Body of pancreas (tissue), 4 donors: ENCODE results near the gene YJU2. TPM values are rescaled to one million over a fixed set of nuclear protein-coding genes. Genes with fewer than 3 reads are reported as not detected.

Experiments used
- ATAC-seq: fragments of 150-250 bp; one replicate; pipeline ENCODE4 v1.9.1; 2016
- DNase-seq, 4 donors: peaks; one replicate each; pipeline ENCODE4 v3.0.0-alpha.2; 2019
- H3K27ac ChIP-seq, 4 donors: fragments of 200-600 bp; sonication (generic); 1 replicate in 3 of 4; 2 replicates in 1 of 4; pipeline versions ENCODE4 v1.5.1 to v1.6.1; 2016 to 2019; ENCODE audit warnings: mild to moderate bottlenecking in 1 of 4, mixed read lengths in 1 of 4, moderate library complexity in 1 of 4
- H3K27me3 ChIP-seq, 2 donors: fragments of 200-600 bp; sonication (generic); one replicate each; pipeline ENCODE4 v1.6.0; 2016; ENCODE audit warnings: mild to moderate bottlenecking in 1 of 2
- H3K36me3 ChIP-seq, 2 donors: fragments of 200-600 bp; sonication (generic); replicated peaks in 1 of 2; 2 replicates each; pipeline ENCODE4 v1.5.1; 2016; ENCODE audit warnings: low read depth in 2 of 2; ENCODE audit not compliant: insufficient read depth in 1 of 2
- H3K4me1 ChIP-seq: fragments of 200-600 bp; sonication (generic); one replicate; pipeline ENCODE4 v1.6.0; 2016
- H3K4me3 ChIP-seq, 2 donors: fragments of 200-600 bp; sonication (generic); 1 replicate in 1 of 2; 2 replicates in 1 of 2; pipeline ENCODE4 v1.5.1; 2016 to 2019
- H3K9me3 ChIP-seq, 3 donors: fragments of 200-600 bp; sonication (generic); 1 replicate in 2 of 3; 2 replicates in 1 of 3; pipeline ENCODE4 v1.5.1; 2016
- CTCF ChIP-seq, 7 experiments: fragments of 450-650 bp in 4 of 7; fragments of 200-600 bp in 3 of 7; sonication (generic) in 3 of 7; IDR thresholded peaks; one replicate each; pipeline ENCODE4 v1.5.1; 2016 to 2019; ENCODE audit warnings: antibody characterized with exemption in 7 of 7
- POLR2A ChIP-seq, 3 donors: fragments of 450-650 bp; IDR thresholded peaks; one replicate each; pipeline ENCODE4 v1.6.1; 2016; ENCODE audit warnings: antibody characterized with exemption in 3 of 3, mild to moderate bottlenecking in 2 of 3
- WGBS, 2 donors: methylation state at CpG; one replicate each; pipeline ENCODE4 v1.1.5; 2017; 5-methylcytosine and 5-hydroxymethylcytosine counted together
- intact Hi-C: fragments of 100-400 bp; cut with DNase I; formaldehyde crosslinking; loops from one replicate; pipeline ENCODE4 v1.15.1; 2023
- total RNA-seq, 2 donors: library from RNA; depleted of rRNA; stranded (reverse); fragments of >200 nt; gene quantifications; one replicate each; pipeline ENCODE4 v1.1.0, GENCODE V29; 2016

The YJU2 gene
- total RNA-seq, 2 donors from 2014 or later: 15.5 to 20.2 TPM

GRCh38 chr19:4291184-4291732, 44.4 kb downstream of the YJU2 start:
- no peaks in the 10 kb centered on the region for H3K9me3 ChIP-seq
- H3K4me3 ChIP-seq: no peak overlapping the region
- H3K36me3 ChIP-seq: no peaks in the 10 kb centered on the region
- no peaks in the 10 kb centered on the region for H3K27me3 ChIP-seq
- DNase-seq (no peak), ATAC-seq (no peak)
- intact Hi-C loops: no loop called here
- TF ChIP-seq POLR2A (IDR thresholded peaks at IDR 0.05): no peak
- no peak for TF ChIP-seq CTCF (IDR thresholded peaks at IDR 0.05)
- 58 to 82% methylated on average over 5 to 8 of the region's 8 CpGs for WGBS, 2 donors
- H3K27ac ChIP-seq: no peak overlapping the region
- H3K4me1 ChIP-seq: no peaks in the 10 kb centered on the region

- Histone ChIP-seq H3K9me3 (no peaks in the 10 kb centered on the region), H3K4me3 (no peak overlapping the region), H3K36me3 (no peaks in the 10 kb centered on the region), H3K27me3 (no peaks in the 10 kb centered on the region), H3K4me1 (no peaks in the 10 kb centered on the region), H3K27ac (no peak overlapping the region)
- ATAC-seq: no peak
- DNase-seq: no peak
- intact Hi-C loops: no loop called here
- WGBS, 2 donors: 73 to 76% methylated on average over 14 to 15 of the region's 15 CpGs
- TF ChIP-seq CTCF (IDR thresholded peaks at IDR 0.05): no peak
- TF ChIP-seq POLR2A (IDR thresholded peaks at IDR 0.05): no peak
Measured at GRCh38 chr19:4292515-4292914, 45.6 kb downstream of the YJU2 start.

GRCh38 chr19:4294389-4294788, 47.5 kb downstream of the YJU2 start:
- no peaks in the 10 kb centered on the region for H3K4me1 ChIP-seq
- no peak for TF ChIP-seq CTCF (IDR thresholded peaks at IDR 0.05)
- TF ChIP-seq POLR2A (IDR thresholded peaks at IDR 0.05): no peak
- ATAC-seq (no peak), DNase-seq (no peak)
- WGBS, 2 donors: 28 to 35% methylated on average over 8 to 10 of the region's 10 CpGs
- no peak overlapping the region for H3K27ac ChIP-seq
- no peak overlapping the region for H3K4me3 ChIP-seq
- intact Hi-C loops: no loop called here
- H3K27me3 ChIP-seq: no peaks in the 10 kb centered on the region
- no peaks in the 10 kb centered on the region for H3K36me3 ChIP-seq
- H3K9me3 ChIP-seq: no peaks in the 10 kb centered on the region

- Histone ChIP-seq H3K36me3 (no peaks in the 10 kb centered on the region), H3K27ac (no peak overlapping the region), H3K4me3 (no peak overlapping the region), H3K4me1 (no peaks in the 10 kb centered on the region), H3K9me3 (no peaks in the 10 kb centered on the region), H3K27me3 (no peaks in the 10 kb centered on the region)
- TF ChIP-seq POLR2A (IDR thresholded peaks at IDR 0.05): no peak
- TF ChIP-seq CTCF (IDR thresholded peaks at IDR 0.05): no peak
- ATAC-seq (no peak), DNase-seq (peak in 1 of 4 donors; percentile 18)
- intact Hi-C loops: no loop called here
- WGBS, 2 donors: 36 to 56% methylated on average over 4 to 14 of the region's 14 CpGs
Measured at GRCh38 chr19:4295972-4296771, 49.3 kb downstream of the YJU2 start.
